GM23338 (cell line): ENCODE results near the gene PCSK5. TPM values are rescaled to one million over a fixed set of nuclear protein-coding genes. Genes with fewer than 3 reads are reported as not detected.

Source experiments
- ATAC-seq: fragments of 200-7000 bp; cut with Tn5 transposase; 3 replicates; pipeline ENCODE4 v1.9.1; 2020
- DNase-seq: peaks from one replicate; pipeline ENCODE4 v3.0.0-alpha.2; 2015; ENCODE audit warnings: low spot score
- H2AFZ ChIP-seq: fragments of 200-600 bp; sonication (generic); 2 replicates; pipeline ENCODE4 v1.8.0; 2016; ENCODE audit warnings: antibody characterized with exemption, mild to moderate bottlenecking, moderate library complexity
- H3F3A ChIP-seq: fragments of 200-600 bp; sonication (generic); replicated peaks from 2 replicates; pipeline ENCODE4 v1.8.0; 2017; ENCODE audit warnings: antibody characterized with exemption, mixed run types, low read depth
- H3K27ac ChIP-seq: fragments of 200-600 bp; sonication (generic); 2 replicates; pipeline ENCODE4 v1.6.1; 2016; ENCODE audit warnings: low read depth
- H3K27me3 ChIP-seq: fragments of 200-600 bp; sonication (generic); 2 replicates; pipeline ENCODE4 v1.8.0; 2016; ENCODE audit warnings: mild to moderate bottlenecking, mixed run types, moderate library complexity; ENCODE audit not compliant: insufficient read depth
- H3K36me3 ChIP-seq: fragments of 200-600 bp; sonication (generic); 2 replicates; pipeline ENCODE4 v1.8.0; 2016; ENCODE audit warnings: mild to moderate bottlenecking; ENCODE audit not compliant: insufficient read depth
- H3K4me1 ChIP-seq: fragments of 200-600 bp; sonication (generic); 2 replicates; pipeline ENCODE4 v1.8.0; 2016; ENCODE audit warnings: mild to moderate bottlenecking, moderate library complexity; ENCODE audit not compliant: insufficient read depth
- H3K4me2 ChIP-seq: fragments of 200-600 bp; sonication (generic); 2 replicates; pipeline ENCODE4 v1.7.1; 2017; ENCODE audit warnings: mixed run types
- H3K4me3 ChIP-seq: fragments of 200-600 bp; sonication (generic); 2 replicates; pipeline ENCODE4 v1.6.1; 2016; ENCODE audit warnings: mixed run types
- H3K79me2 ChIP-seq: fragments of 200-600 bp; sonication (generic); replicated peaks from 2 replicates; pipeline ENCODE4 v1.8.0; 2017; ENCODE audit warnings: mild to moderate bottlenecking; ENCODE audit not compliant: insufficient read depth
- H3K9me2 ChIP-seq: fragments of 200-600 bp; sonication (generic); 2 replicates; pipeline ENCODE4 v1.8.0; 2017; ENCODE audit not compliant: insufficient read depth
- H4K20me1 ChIP-seq: fragments of 200-600 bp; sonication (generic); replicated peaks from 2 replicates; pipeline ENCODE4 v1.8.0; 2017; ENCODE audit warnings: mild to moderate bottlenecking; ENCODE audit not compliant: insufficient read depth
- H3K27ac Mint-ChIP-seq: 2 replicates; pipeline ENCODE4 v1.8.0; 2020; ENCODE audit warnings: inconsistent platforms, mild to moderate bottlenecking, moderate library complexity, mixed read lengths
- H3K27me3 Mint-ChIP-seq: 3 replicates; pipeline ENCODE4 v1.8.0; 2022; ENCODE audit warnings: low read depth, mild to moderate bottlenecking, moderate library complexity, mixed read lengths, inconsistent platforms; ENCODE audit not compliant: insufficient read depth, poor library complexity
- H3K36me3 Mint-ChIP-seq: 3 replicates; pipeline ENCODE4 v1.8.0; 2021; ENCODE audit warnings: low read depth, mild to moderate bottlenecking, inconsistent platforms, moderate library complexity, mixed read lengths
- H3K4me1 Mint-ChIP-seq: 3 replicates; pipeline ENCODE4 v1.8.0; 2020; ENCODE audit warnings: mild to moderate bottlenecking, inconsistent platforms, mixed read lengths
- H3K4me3 Mint-ChIP-seq: 3 replicates; pipeline ENCODE4 v1.8.0; 2021; ENCODE audit warnings: moderate library complexity, mild to moderate bottlenecking, inconsistent platforms, mixed read lengths
- H3K9me3 Mint-ChIP-seq: 3 replicates; pipeline ENCODE4 v1.8.0; 2020; ENCODE audit warnings: moderate library complexity, mild to moderate bottlenecking, inconsistent platforms, mixed read lengths
- CREB1 ChIP-seq: fragments of 250-450 bp; sonication (Bioruptor Pico); IDR thresholded peaks from 2 replicates; pipeline ENCODE4 v1.5.0; 2020; ENCODE audit warnings: low read depth, mild to moderate bottlenecking, moderate library complexity
- EZH2 ChIP-seq: fragments of 200-600 bp; sonication (generic); IDR thresholded peaks from one replicate; pipeline ENCODE4 v1.8.0; 2017; ENCODE audit warnings: antibody characterized with exemption, mild to moderate bottlenecking, low read depth; ENCODE audit not compliant: unreplicated experiment
- EZH2phosphoT487 ChIP-seq: fragments of 200-600 bp; sonication (generic); IDR thresholded peaks from one replicate; pipeline ENCODE4 v1.8.1; 2018; ENCODE audit warnings: antibody characterized with exemption; ENCODE audit not compliant: unreplicated experiment
- JUNB ChIP-seq: IDR thresholded peaks from one replicate; pipeline ENCODE4 v1.6.1; 2016; ENCODE audit warnings: antibody characterized with exemption; ENCODE audit not compliant: unreplicated experiment
- NANOG ChIP-seq: IDR thresholded peaks from 2 replicates; pipeline ENCODE4 v1.6.1; 2016; ENCODE audit warnings: antibody characterized with exemption, borderline replicate concordance
- POLR2AphosphoS5 ChIP-seq: IDR thresholded peaks from 2 replicates; pipeline ENCODE4 v1.6.1; 2016; ENCODE audit warnings: antibody characterized with exemption, low read depth
- STAT1 ChIP-seq: IDR thresholded peaks from one replicate; pipeline ENCODE4 v1.6.1; 2016; ENCODE audit warnings: antibody characterized with exemption; ENCODE audit not compliant: unreplicated experiment
- ZNF114 ChIP-seq: fragments of 250-450 bp; sonication (Bioruptor Pico); IDR thresholded peaks from 2 replicates; pipeline ENCODE4 v1.5.0; 2020; ENCODE audit warnings: mild to moderate bottlenecking, moderate library complexity
- ZNF331 ChIP-seq: fragments of 250-450 bp; sonication (Bioruptor Pico); IDR thresholded peaks from 2 replicates; pipeline ENCODE4 v1.5.0; 2020; ENCODE audit warnings: low read depth, mild to moderate bottlenecking, moderate library complexity
- polyA plus RNA-seq: library from polyadenylated mRNA; unstranded; fragments of >200 nt; fragmentation: Nextera tagmentation; extraction: Ambion mirVana; gene quantifications from 2 replicates; pipeline ENCODE4 v1.2.1, GENCODE V29; 2016
- total RNA-seq: library from RNA; depleted of rRNA; stranded (reverse); fragments of >200 nt; shearing (Covaris generic); gene quantifications from 2 replicates; pipeline ENCODE4 v1.2.3, GENCODE V29; 2014
- TF ChIP-seq, protein P1 (sequence below): fragments of 250-450 bp; sonication (Bioruptor Pico); IDR thresholded peaks from 2 replicates; pipeline ENCODE4 v1.5.0; 2020; ENCODE audit warnings: mild to moderate bottlenecking, moderate library complexity
- TF ChIP-seq, protein P2 (sequence below): IDR thresholded peaks from one replicate; pipeline ENCODE4 v1.6.1; 2018; ENCODE audit warnings: antibody characterized with exemption; ENCODE audit not compliant: unreplicated experiment
- TF ChIP-seq, protein P3 (sequence below): IDR thresholded peaks from 2 replicates; pipeline ENCODE4 v1.6.1; 2016; ENCODE audit warnings: antibody characterized with exemption
- TF ChIP-seq, protein P4 (sequence below), 2 experiments: fragments of 200-600 bp in 1 of 2; sonication (generic) in 1 of 2; conservative IDR thresholded peaks; 2 replicates each; pipeline versions ENCODE4 v1.5.1 to v1.6.1; 2016 to 2017; ENCODE audit warnings: antibody characterized with exemption in 2 of 2, low read depth in 2 of 2, mild to moderate bottlenecking in 2 of 2, moderate library complexity in 1 of 2

Gene PCSK5
- total and polyA plus RNA-seq, 2 experiments from 2014 or later, result 12.3 to 34.8 TPM

DNA sequence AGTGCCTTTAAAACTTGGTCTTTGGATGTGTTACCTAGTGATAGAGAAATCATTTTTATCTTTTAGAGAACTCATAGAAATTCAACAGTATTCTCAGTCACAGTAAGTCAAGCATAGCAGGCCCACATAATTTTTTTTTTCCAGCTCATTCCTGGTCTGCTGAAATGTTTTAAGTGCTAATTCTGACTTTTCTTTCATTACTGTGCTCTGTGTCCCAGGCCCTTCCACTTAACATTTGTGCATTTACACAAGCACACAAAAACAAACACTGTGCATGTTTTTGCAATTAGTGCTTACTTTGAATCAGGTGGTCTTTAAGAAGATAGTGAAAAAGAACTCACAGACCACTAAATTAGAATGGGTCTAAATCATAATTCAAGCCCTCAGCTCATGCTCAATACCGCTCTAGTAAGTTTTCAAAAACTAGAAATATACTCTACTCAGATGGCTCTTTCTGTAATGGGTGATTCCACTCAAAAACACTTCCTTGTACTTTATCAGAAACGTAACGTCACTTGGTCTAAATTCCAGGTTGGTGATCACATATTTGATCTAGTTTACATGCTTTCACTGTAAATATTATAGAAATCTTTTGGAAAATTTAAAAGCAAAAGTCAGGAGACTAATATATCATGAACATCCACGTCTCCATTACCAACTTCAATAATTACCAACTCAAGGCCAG lies 107.8 kb downstream of the PCSK5 start:
- TF ChIP-seq EZH2, result no peak
- no peak for TF ChIP-seq ZNF114
- TF ChIP-seq, protein P1, sequence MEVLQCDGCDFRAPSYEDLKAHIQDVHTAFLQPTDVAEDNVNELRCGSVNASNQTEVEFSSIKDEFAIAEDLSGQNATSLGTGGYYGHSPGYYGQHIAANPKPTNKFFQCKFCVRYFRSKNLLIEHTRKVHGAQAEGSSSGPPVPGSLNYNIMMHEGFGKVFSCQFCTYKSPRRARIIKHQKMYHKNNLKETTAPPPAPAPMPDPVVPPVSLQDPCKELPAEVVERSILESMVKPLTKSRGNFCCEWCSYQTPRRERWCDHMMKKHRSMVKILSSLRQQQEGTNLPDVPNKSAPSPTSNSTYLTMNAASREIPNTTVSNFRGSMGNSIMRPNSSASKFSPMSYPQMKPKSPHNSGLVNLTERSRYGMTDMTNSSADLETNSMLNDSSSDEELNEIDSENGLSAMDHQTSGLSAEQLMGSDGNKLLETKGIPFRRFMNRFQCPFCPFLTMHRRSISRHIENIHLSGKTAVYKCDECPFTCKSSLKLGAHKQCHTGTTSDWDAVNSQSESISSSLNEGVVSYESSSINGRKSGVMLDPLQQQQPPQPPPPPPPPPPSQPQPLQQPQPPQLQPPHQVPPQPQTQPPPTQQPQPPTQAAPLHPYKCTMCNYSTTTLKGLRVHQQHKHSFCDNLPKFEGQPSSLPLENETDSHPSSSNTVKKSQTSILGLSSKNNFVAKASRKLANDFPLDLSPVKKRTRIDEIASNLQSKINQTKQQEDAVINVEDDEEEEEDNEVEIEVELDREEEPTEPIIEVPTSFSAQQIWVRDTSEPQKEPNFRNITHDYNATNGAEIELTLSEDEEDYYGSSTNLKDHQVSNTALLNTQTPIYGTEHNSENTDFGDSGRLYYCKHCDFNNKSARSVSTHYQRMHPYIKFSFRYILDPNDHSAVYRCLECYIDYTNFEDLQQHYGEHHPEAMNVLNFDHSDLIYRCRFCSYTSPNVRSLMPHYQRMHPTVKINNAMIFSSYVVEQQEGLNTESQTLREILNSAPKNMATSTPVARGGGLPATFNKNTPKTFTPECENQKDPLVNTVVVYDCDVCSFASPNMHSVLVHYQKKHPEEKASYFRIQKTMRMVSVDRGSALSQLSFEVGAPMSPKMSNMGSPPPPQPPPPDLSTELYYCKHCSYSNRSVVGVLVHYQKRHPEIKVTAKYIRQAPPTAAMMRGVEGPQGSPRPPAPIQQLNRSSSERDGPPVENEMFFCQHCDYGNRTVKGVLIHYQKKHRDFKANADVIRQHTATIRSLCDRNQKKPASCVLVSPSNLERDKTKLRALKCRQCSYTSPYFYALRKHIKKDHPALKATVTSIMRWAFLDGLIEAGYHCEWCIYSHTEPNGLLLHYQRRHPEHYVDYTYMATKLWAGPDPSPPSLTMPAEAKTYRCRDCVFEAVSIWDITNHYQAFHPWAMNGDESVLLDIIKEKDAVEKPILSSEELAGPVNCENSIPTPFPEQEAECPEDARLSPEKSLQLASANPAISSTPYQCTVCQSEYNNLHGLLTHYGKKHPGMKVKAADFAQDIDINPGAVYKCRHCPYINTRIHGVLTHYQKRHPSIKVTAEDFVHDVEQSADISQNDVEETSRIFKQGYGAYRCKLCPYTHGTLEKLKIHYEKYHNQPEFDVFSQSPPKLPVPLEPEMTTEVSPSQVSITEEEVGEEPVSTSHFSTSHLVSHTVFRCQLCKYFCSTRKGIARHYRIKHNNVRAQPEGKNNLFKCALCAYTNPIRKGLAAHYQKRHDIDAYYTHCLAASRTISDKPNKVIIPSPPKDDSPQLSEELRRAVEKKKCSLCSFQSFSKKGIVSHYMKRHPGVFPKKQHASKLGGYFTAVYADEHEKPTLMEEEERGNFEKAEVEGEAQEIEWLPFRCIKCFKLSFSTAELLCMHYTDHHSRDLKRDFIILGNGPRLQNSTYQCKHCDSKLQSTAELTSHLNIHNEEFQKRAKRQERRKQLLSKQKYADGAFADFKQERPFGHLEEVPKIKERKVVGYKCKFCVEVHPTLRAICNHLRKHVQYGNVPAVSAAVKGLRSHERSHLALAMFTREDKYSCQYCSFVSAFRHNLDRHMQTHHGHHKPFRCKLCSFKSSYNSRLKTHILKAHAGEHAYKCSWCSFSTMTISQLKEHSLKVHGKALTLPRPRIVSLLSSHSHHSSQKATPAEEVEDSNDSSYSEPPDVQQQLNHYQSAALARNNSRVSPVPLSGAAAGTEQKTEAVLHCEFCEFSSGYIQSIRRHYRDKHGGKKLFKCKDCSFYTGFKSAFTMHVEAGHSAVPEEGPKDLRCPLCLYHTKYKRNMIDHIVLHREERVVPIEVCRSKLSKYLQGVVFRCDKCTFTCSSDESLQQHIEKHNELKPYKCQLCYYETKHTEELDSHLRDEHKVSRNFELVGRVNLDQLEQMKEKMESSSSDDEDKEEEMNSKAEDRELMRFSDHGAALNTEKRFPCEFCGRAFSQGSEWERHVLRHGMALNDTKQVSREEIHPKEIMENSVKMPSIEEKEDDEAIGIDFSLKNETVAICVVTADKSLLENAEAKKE (CRISPR knock-in tag), result no peak
- TF ChIP-seq, protein P2, sequence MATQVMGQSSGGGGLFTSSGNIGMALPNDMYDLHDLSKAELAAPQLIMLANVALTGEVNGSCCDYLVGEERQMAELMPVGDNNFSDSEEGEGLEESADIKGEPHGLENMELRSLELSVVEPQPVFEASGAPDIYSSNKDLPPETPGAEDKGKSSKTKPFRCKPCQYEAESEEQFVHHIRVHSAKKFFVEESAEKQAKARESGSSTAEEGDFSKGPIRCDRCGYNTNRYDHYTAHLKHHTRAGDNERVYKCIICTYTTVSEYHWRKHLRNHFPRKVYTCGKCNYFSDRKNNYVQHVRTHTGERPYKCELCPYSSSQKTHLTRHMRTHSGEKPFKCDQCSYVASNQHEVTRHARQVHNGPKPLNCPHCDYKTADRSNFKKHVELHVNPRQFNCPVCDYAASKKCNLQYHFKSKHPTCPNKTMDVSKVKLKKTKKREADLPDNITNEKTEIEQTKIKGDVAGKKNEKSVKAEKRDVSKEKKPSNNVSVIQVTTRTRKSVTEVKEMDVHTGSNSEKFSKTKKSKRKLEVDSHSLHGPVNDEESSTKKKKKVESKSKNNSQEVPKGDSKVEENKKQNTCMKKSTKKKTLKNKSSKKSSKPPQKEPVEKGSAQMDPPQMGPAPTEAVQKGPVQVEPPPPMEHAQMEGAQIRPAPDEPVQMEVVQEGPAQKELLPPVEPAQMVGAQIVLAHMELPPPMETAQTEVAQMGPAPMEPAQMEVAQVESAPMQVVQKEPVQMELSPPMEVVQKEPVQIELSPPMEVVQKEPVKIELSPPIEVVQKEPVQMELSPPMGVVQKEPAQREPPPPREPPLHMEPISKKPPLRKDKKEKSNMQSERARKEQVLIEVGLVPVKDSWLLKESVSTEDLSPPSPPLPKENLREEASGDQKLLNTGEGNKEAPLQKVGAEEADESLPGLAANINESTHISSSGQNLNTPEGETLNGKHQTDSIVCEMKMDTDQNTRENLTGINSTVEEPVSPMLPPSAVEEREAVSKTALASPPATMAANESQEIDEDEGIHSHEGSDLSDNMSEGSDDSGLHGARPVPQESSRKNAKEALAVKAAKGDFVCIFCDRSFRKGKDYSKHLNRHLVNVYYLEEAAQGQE, result no peak
- TF ChIP-seq EZH2phosphoT487, result no peak
- TF ChIP-seq STAT1, result no peak
- TF ChIP-seq CREB1 (CRISPR knock-in tag), result no peak
- TF ChIP-seq, protein P3, sequence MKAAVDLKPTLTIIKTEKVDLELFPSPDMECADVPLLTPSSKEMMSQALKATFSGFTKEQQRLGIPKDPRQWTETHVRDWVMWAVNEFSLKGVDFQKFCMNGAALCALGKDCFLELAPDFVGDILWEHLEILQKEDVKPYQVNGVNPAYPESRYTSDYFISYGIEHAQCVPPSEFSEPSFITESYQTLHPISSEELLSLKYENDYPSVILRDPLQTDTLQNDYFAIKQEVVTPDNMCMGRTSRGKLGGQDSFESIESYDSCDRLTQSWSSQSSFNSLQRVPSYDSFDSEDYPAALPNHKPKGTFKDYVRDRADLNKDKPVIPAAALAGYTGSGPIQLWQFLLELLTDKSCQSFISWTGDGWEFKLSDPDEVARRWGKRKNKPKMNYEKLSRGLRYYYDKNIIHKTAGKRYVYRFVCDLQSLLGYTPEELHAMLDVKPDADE, result no peak
- TF ChIP-seq POLR2AphosphoS5, result no peak
- TF ChIP-seq ZNF331 (CRISPR knock-in tag), result no peak
- no peak for TF ChIP-seq JUNB
- TF ChIP-seq, protein P4, sequence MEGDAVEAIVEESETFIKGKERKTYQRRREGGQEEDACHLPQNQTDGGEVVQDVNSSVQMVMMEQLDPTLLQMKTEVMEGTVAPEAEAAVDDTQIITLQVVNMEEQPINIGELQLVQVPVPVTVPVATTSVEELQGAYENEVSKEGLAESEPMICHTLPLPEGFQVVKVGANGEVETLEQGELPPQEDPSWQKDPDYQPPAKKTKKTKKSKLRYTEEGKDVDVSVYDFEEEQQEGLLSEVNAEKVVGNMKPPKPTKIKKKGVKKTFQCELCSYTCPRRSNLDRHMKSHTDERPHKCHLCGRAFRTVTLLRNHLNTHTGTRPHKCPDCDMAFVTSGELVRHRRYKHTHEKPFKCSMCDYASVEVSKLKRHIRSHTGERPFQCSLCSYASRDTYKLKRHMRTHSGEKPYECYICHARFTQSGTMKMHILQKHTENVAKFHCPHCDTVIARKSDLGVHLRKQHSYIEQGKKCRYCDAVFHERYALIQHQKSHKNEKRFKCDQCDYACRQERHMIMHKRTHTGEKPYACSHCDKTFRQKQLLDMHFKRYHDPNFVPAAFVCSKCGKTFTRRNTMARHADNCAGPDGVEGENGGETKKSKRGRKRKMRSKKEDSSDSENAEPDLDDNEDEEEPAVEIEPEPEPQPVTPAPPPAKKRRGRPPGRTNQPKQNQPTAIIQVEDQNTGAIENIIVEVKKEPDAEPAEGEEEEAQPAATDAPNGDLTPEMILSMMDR (conservative IDR thresholded peaks at IDR 0.05; ENCODE audit: low read depth in 2 of 2), result no peak
- no peak for TF ChIP-seq NANOG
- Mint-ChIP-seq H3K9me3 (no peaks in the 10 kb centered on the region), H3K27ac (no peak overlapping the region), H3K27me3 (peaks cover 3% of the 10 kb centered on the region), H3K4me1 (peaks cover 14% of the 10 kb centered on the region), H3K4me3 (no peak overlapping the region), H3K36me3 (peaks cover 11% of the 10 kb centered on the region; the same call in 1 of the 3 replicates)
- ATAC-seq (no peak), DNase-seq (no peak)
- Histone ChIP-seq H3K4me2 (no peak overlapping the region), H3K79me2 (peaks cover 62% of the 10 kb centered on the region), H3K4me3 (no peak overlapping the region), H3K27ac (no peak overlapping the region), H3K4me1 (peaks cover 12% of the 10 kb centered on the region), H4K20me1 (no peaks in the 10 kb centered on the region; the same call in 1 of the 2 replicates), H3K9me2 (peaks cover 11% of the 10 kb centered on the region), H3F3A (no peaks in the 10 kb centered on the region), H3K27me3 (no peaks in the 10 kb centered on the region), H3K36me3 (no peaks in the 10 kb centered on the region), H2AFZ (no peak overlapping the region)
